HG03066 (cell line): ENCODE data around the gene DVL2.
A peak's percentile ranks its signal among the peaks of the same experiment; 100 is the strongest.

Source experiments
- ATAC-seq: cut with Tn5 transposase; IDR thresholded peaks from one replicate; pipeline ENCODE4 v1.9.1; 2021; ENCODE audit warnings: low read depth; ENCODE audit not compliant: unreplicated experiment

The DVL2 gene

DNA sequence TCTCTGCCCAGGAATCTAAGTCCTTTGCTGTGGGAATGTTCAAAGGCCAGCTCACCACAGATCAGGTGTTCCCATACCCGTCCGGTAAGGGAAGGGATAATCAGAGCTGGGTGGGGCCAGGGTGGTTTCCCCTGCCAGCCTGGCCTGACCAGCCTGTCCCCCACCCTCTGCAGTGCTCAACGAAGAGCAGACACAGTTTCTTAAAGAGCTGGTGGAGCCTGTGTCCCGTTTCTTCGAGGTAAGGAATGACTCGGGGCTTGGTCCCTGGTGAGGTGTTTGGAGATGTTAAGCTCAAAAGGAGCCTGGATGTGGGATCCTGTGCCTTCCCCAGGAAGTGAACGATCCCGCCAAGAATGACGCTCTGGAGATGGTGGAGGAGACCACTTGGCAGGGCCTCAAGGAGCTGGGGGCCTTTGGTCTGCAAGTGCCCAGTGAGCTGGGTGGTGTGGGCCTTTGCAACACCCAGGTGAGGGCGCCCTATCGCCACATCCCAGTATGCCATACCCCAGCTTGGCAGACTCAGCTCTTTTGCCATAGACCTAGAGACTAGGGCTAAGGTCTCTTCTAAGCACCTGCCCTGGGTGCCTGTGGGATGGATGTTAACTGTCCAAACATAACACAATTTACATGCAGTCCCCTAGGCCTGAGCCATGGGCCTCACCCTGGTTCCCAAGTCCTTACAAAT, 13.6 kb downstream of the DVL2 start:
- no peak for ATAC-seq

GRCh38 chr17:7219812-7220592, 14.3 kb downstream of the DVL2 start, which contains the start of the genes ACADVL and DLG4:
Gene ACADVL (plus strand): TSS chr17:7219938. CDS start chr17:7219985, 47 bp downstream.
Gene DLG4 (minus strand): TSS chr17:7219836.
- no peak for ATAC-seq

DNA sequence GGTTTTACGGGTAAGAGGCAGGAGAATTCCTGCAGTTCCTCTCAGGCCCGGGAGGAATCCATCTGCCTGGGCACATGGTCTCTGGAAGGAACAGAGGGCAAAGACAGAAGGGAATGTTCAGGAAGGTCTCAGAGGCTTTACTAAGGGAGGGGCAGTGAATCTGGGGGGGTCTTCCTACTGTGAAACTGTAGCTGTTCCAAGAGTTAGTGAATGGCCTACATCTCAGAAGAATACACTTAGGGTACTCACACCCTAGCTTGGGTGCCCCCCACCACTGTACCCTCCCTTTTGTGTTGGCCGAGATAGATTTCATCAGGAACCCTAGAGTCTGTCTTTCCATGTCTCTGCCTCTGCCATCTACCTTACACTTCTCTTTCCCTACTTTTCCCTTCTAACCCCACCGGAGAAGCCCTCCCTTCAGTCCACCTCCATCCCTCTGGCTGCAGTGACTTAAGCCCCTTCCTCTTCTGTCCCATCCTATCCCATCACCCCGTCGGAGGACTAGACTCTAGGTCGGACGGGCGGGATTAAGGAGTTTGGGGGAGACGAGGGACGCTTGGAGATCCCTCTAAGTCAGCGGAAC, 15.0 kb downstream of the DVL2 start:
- no peak for ATAC-seq

DNA sequence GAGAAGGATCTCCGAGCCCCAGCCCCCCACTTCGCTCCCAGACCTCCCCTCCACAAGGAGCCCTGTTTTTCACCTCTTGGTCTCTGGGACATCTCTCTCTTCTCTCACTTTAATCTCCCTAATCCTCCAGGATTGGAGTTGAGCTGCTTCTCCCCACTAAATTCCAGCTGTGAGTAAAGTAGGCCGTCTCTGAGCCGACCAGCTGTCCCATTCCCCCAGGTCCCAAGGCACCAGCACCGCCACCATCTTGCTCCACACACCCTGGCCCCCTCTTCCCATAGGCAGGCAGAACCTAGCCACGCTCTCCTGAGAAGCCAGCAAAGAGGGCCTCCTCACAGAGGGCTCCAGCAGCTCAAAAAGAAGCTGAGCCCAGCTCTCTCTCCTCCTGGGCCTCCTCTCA, 15.6 kb downstream of the DVL2 start:
- no peak for ATAC-seq

GRCh38 chr17:7218166-7218565, 16.2 kb downstream of the DVL2 start:
- ATAC-seq = no peak

DNA sequence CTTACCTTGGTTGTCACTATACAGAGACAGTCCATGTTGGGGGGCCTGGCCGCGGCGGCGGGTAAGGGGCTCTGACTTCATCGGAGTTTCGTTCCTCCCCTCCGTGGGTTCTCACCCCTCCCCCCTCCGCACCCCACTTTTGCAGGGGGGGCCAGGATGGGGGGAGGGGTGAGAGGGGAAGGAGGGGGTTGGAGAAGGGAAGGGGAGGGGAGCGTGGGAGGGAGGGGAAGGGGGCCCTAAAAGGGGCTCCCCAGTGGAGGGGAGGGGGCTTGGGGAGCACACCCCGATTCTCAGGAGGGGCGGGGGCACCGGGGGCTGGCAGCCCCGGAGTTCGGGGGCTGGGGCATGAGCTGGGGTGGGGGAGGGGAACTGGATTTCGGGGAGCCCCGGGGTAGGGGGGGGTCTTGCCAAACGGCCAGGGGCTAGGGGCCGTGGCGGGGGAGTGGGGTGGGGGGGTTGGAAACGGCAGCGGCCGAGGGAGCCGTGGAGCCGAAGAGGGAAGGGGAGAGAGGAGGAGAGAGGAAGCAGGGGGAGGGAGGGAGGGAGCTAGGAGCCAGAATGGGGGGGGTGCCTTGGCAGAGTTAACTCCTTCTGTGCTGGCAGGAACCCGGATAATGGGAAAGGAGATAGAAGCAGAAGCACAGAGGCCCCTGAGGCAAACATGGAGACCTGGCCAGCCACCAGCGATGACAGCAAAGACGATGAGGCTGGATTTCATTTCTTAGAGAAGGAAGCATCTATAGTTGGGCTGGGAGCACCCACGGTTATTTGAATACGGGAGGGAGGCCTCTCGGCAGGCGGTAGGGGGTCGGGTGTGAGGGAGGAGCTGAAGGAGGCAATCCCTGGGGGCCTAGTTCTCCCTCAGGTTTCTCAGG, 17.0 kb downstream of the DVL2 start:
- ATAC-seq = no peak

DNA sequence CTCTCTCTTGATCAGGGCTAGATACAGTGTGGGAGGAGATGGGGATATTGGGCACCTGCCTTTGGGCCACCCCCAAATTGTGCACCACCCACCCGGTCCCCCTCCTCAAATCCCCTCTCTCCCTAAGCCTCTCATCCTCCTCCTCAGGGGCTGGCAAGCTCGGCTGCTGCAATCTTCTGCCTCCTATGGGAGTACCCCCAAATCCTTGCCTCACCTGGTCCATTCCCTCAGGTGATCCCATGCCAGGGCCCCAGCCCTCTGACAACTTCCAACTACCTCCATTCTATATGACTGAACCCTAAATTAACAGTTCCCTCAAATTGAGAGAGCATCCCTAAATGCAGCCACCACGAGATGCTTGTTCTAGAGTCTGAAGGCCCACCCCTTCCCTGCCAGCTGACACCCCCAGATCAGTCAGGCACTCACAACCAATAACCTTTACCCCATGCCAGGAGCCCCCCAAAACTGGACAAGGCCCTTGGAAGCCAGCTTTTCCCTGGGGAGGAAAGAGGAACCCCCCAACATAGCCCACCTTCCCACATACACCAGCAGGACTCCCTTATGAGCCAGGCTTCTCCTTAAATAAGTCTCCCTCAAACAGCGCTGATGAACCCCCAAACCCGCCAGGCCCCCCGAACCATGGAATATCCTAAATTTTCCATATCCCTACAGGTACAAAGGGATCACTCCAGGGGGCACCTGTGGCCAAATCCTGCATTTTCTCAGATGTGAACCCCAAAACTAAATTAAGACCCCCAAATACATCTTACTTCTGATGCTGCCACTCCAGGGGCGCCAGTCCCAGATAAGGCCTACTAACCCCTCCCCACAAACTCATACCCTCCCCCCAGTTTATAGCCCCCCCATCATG, 17.8 kb downstream of the DVL2 start:
- ATAC-seq = no peak

- ATAC-seq = no peak
These were observed 18.6 kb downstream of the DVL2 start for GRCh38 chr17:7215652-7216180.

- ATAC-seq = no peak
These were observed 19.1 kb downstream of the DVL2 start for GRCh38 chr17:7215136-7215638.

GRCh38 chr17:7214300-7215135, 19.8 kb downstream of the DVL2 start:
- ATAC-seq = peak; percentile 76

DNA sequence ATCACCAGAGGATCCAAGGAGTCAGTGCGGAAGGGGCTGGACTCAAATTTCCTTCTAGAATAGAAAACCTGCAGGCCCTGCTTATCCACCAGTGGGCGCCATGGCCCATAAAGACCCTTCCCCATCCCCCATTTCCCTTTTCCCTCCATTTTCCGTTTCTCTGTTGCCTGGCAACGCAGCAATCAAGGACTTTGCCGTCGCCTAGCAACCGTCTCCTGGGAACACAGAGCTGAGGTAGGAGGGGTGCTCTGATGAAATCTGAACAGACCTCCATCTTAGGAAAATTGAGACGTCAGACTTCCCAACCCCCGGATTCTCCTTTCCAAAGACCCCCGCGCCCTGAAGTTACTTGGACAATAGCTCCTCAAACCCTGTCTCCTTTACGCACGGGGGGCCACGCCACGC, 20.4 kb downstream of the DVL2 start:
- ATAC-seq = no peak

- no peak for ATAC-seq
These were observed 22.6 kb downstream of the DVL2 start for GRCh38 chr17:7211491-7212273.

- no peak for ATAC-seq
These were observed 25.4 kb downstream of the DVL2 start for GRCh38 chr17:7208754-7209460.

DNA sequence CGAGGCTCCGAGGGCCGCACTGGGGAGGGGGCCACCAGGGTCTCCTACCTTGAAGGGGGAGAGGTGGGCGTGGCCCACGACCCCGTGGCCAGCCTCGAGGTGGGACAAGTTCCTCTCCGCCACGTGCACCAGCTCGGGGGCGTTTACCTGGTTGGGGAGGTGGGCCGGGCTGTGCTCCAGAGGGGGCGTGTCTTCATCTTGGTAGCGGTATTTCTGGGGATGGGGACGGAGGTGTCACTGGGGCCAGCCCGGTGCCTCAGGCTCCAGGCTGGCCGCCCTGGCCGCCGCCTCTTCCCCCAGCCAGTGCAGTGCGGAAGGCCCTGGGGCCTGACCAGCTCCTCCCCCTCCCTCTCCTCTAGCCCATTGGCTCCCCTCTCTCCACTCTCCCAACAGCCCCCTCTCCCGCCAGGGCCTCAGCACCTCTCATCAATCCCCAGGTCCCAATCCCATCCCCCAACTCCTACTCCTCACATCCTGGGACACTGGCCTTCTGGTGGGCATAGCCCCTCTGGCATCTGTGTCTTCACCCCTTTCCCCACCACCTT, 26.2 kb downstream of the DVL2 start:
- no peak for ATAC-seq

DNA sequence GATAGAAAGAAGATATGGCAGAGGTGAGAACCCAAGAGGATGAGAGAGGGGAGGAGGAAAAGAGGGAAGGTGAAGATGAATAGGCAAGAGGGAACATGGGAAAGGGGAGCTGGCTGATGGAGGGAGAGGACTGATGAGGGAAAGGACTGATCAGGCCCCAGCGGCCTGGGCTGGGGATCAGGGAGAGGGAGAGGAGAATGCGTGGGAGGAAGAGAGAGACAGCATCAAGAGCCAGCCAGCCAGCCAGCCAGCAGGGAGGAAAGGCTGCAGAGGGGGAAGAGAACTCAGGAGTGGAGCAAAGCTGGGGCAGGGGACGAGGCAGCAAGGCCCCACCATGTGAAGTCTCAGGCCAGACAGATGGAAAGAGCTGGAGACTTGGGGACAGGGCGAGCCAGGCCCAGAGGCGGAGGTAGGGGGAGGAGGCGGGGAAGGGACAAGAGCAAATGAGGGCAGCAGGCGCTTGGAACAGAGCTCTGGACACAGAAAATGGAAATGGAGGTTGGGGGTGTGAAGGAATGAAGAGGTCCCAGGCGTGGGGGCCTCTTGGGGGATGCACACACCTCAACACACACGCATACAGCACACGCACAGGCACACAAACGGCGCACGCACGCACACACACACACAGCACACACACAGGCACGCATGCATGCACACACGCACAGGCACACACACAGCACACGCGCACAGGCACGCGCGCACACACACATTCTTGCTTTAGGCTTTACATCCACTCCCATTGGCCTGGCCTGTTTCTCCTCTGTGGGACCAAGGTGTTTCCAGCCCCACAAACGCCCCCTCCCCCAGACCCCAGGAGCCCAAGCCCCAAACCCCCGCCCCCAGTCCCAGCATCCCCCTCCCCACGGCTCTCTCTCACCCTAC, 27.0 kb downstream of the DVL2 start:
- no peak for ATAC-seq

- ATAC-seq = no peak
These were observed 28.8 kb downstream of the DVL2 start for GRCh38 chr17:7205561-7205960.
